Measurements from ENCODE around the gene RING1.
A peak's percentile ranks its signal among the peaks of the same experiment; 100 is the strongest.
"Not testable (repeated sequence)": the region's sequence is repeated elsewhere in the genome, so short reads cannot be mapped to it uniquely, and the experiment has no call there.

The RING1 gene

GRCh38 chr6:33207552-33208090 lies 679 bp upstream of the RING1 start:
- DNase-seq = peak; percentile 58

- DNase-seq = no peak
These were observed 1.6 kb downstream of the RING1 start for GRCh38 chr6:33209856-33210255.

GRCh38 chr6:33211136-33211535 lies 2.8 kb downstream of the RING1 start:
- DNase-seq = no peak

- no peak for DNase-seq
These were observed 3.5 kb downstream of the RING1 start for GRCh38 chr6:33211666-33212422.

GRCh38 chr6:33212857-33213165 lies 4.5 kb downstream of the RING1 start:
- DNase-seq = no peak

GRCh38 chr6:33213166-33213988 lies 5.1 kb downstream of the RING1 start:
- peak; percentile 39 for DNase-seq

- no peak for DNase-seq
These were observed 5.7 kb downstream of the RING1 start for GRCh38 chr6:33213989-33214335.

- DNase-seq = no peak
These were observed 7.2 kb downstream of the RING1 start for GRCh38 chr6:33215271-33216116.

GRCh38 chr6:33216117-33216649 lies 7.9 kb downstream of the RING1 start:
- no peak for DNase-seq

- DNase-seq = no peak
These were observed 8.9 kb downstream of the RING1 start for GRCh38 chr6:33217246-33217645.

GRCh38 chr6:33217681-33218080 lies 9.4 kb downstream of the RING1 start:
- no peak for DNase-seq

GRCh38 chr6:33226503-33227120 lies 18.3 kb downstream of the RING1 start:
- DNase-seq = not testable (repeated sequence)

GRCh38 chr6:33235221-33235634 lies 26.9 kb downstream of the RING1 start:
- DNase-seq = no peak

- peak; percentile 55 for DNase-seq
These were observed 28.0 kb downstream of the RING1 start for GRCh38 chr6:33236328-33236727.

GRCh38 chr6:33236852-33237251 lies 28.6 kb downstream of the RING1 start:
- no peak for DNase-seq

- DNase-seq = no peak
These were observed 29.4 kb downstream of the RING1 start for GRCh38 chr6:33237741-33238140.

GRCh38 chr6:33241968-33242367 lies 33.7 kb downstream of the RING1 start:
- DNase-seq = no peak

- no peak for DNase-seq
These were observed 35.2 kb downstream of the RING1 start for GRCh38 chr6:33243476-33243875.

- peak; percentile 96 for DNase-seq
These were observed 39.8 kb downstream of the RING1 start for GRCh38 chr6:33247977-33248642.

GRCh38 chr6:33248643-33248931 lies 40.3 kb downstream of the RING1 start:
- no peak for DNase-seq

GRCh38 chr6:33248932-33249731 lies 40.8 kb downstream of the RING1 start:
- DNase-seq = peak; percentile 100
